NB4 (cell line): Measurements from ENCODE around the gene WFIKKN1.

Source experiments
- DNase-seq: peaks from one replicate; pipeline ENCODE4 v3.0.0; 2010; ENCODE audit warnings: low read depth
- H3K4me3 ChIP-seq: one replicate; pipeline ENCODE4 v1.5.1; 2011; ENCODE audit warnings: mild to moderate bottlenecking, low read depth, low read length, moderate library complexity
- MYC ChIP-seq: IDR thresholded peaks from 2 replicates; pipeline ENCODE4 v1.6.1; 2011; ENCODE audit warnings: low read depth, low read length
- POLR2A ChIP-seq: IDR thresholded peaks from 2 replicates; pipeline ENCODE4 v1.6.1; 2011; ENCODE audit warnings: mild to moderate bottlenecking; ENCODE audit not compliant: insufficient read length; ENCODE audit errors: extremely low read depth
- TF ChIP-seq, protein P1 (sequence below): IDR thresholded peaks from 2 replicates; pipeline ENCODE4 v1.6.1; 2011; ENCODE audit warnings: low read depth, low read length
- TF ChIP-seq, protein P2 (sequence below): IDR thresholded peaks from one replicate; pipeline ENCODE4 v1.5.1; 2012; ENCODE audit warnings: low read depth, low read length

WFIKKN1 gene

DNA sequence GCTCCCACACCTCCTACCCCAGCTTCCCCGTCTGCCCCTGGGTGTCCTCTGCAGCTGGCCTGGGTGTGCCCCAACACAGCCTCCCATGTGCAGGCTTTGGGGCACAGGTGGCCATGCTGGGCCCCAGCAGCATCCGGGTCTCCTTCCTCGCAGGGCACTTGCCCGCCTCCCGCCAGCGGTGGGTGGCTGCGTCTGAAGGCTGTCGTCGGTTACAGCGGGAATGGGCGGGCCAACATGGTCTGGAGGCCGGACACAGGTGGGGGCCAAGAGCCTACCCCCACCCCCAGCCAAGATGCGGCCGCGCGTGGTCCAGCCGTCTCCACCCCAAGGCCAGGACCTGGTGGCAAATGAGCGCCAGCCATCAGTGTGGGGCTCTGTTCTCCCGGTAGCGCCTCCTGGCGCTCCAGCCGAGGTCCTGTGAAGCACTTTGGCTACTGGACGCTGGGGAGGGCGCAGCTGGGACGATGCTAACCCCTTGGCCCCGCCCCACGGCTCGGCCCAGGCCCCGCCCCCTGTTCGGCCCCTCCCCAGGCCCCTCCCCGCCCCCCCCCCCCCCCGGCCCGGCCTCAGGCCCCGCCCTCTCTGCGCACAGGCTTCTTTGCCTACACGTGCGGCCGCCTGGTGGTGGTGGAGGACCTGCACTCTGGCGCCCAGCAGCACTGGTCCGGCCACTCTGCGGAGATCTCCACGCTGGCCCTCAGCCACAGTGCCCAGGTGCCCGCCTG is 29.8 kb downstream of the WFIKKN1 start:
- TF ChIP-seq POLR2A (no peak), MYC (no peak)
- TF ChIP-seq, protein P1, sequence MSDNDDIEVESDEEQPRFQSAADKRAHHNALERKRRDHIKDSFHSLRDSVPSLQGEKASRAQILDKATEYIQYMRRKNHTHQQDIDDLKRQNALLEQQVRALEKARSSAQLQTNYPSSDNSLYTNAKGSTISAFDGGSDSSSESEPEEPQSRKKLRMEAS, result no peak
- TF ChIP-seq, protein P2, sequence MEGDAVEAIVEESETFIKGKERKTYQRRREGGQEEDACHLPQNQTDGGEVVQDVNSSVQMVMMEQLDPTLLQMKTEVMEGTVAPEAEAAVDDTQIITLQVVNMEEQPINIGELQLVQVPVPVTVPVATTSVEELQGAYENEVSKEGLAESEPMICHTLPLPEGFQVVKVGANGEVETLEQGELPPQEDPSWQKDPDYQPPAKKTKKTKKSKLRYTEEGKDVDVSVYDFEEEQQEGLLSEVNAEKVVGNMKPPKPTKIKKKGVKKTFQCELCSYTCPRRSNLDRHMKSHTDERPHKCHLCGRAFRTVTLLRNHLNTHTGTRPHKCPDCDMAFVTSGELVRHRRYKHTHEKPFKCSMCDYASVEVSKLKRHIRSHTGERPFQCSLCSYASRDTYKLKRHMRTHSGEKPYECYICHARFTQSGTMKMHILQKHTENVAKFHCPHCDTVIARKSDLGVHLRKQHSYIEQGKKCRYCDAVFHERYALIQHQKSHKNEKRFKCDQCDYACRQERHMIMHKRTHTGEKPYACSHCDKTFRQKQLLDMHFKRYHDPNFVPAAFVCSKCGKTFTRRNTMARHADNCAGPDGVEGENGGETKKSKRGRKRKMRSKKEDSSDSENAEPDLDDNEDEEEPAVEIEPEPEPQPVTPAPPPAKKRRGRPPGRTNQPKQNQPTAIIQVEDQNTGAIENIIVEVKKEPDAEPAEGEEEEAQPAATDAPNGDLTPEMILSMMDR, result no peak
- no peak overlapping the region for H3K4me3 ChIP-seq
- DNase-seq, result no peak

DNA sequence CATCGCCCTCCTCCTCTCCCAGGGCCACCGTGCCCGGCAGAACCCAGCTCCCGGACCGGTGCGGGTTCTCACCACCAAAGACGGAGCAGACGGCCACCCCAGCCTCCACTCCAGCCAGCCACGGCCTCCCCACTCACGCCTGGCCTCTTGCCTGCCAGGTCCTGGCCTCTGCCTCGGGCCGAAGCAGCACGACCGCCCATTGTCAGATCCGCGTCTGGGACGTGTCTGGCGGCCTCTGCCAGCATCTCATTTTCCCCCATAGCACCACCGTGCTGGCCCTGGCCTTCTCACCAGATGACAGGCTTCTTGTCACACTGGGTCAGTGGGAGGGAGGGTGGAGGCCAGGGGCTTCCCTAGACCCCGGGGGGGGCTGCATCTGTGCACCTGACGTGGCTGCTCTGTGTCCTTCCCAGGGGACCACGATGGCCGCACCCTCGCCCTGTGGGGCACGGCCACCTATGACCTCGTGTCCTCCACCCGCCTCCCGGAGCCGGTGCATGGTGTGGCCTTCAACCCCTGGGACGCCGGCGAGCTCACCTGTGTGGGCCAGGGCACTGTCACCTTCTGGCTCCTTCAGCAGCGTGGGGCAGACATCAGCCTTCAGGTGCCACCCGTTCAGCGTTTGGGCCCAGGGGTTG is 30.5 kb downstream of the WFIKKN1 start:
- TF ChIP-seq, protein P1, result no peak
- no peak for TF ChIP-seq MYC
- TF ChIP-seq POLR2A, result no peak
- TF ChIP-seq, protein P2, result no peak
- H3K4me3 ChIP-seq, result no peak overlapping the region
- DNase-seq, result no peak

DNA sequence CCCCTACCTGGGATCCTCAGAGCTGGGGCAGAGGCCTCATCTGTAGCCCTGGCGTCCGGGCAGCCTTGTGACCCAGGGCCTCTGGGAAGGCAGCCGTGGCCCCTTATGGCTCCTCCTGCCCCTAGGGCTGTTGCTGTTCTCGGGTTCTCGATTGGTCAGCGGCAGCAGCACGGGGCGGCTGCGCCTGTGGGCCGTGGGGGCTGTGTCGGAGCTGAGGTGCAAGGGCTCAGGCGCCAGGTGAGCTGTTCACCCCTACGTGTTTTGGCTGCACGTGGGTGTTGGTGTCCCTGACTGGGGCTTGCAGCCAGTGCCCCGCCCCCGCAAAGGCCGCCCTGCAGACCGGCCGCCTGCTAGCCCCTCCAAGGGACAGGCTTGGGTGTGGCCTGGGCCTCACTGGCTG is 31.3 kb downstream of the WFIKKN1 start:
- no peak for TF ChIP-seq MYC
- TF ChIP-seq, protein P2, result no peak
- no peak for TF ChIP-seq POLR2A
- TF ChIP-seq, protein P1, result no peak
- DNase-seq, result no peak
- H3K4me3 ChIP-seq, result no peak overlapping the region

DNA sequence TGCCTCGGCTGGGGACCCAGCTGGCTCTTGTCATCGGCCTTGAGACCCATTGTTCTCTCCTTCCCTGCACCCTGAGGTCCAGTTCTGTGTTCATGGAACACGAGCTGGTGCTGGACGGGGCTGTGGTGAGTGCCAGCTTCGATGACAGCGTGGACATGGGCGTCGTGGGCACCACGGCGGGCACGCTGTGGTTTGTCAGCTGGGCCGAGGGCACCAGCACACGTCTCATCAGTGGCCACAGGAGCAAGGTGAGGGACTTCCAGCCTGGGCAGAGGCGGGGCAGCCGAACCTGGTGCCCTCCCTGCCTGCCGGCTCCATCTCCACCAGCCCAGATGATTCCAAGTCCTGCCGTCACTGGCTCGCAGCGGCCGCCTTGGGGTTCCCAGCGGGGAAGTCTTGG is 31.8 kb downstream of the WFIKKN1 start:
- TF ChIP-seq, protein P1, result no peak
- no peak for TF ChIP-seq MYC
- TF ChIP-seq, protein P2, result no peak
- DNase-seq, result no peak
- H3K4me3 ChIP-seq, result no peak overlapping the region

DNA sequence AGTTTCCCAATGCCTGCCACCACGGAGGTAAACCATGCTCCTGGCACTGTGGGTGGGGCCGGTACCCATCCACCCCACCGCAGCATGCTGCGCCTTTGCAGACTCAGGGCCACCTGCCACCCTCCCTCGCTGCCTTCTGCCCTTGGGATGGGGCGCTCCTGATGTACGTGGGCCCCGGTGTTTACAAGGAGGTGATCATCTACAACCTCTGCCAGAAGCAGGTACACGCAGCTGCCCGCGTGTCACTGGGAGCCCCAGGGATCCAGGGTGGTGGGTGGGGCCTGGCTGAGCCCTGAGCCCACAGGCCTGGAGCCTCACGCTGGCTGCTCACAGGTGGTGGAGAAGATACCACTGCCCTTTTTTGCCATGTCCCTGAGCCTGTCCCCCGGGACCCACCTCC is 35.8 kb downstream of the WFIKKN1 start:
- TF ChIP-seq, protein P1, result no peak
- TF ChIP-seq MYC (no peak), POLR2A (no peak)
- TF ChIP-seq, protein P2, result no peak
- DNase-seq, result no peak
- H3K4me3 ChIP-seq, result no peak overlapping the region
